HL-60 (cell line): ENCODE measurements around the gene PARVB.

Experiments
- CTCF ChIP-seq: IDR thresholded peaks from one replicate; pipeline ENCODE4 v1.5.1; 2011; ENCODE audit warnings: low read length, control low read depth, inconsistent platforms; ENCODE audit not compliant: insufficient read depth
- GABPA ChIP-seq: IDR thresholded peaks from 2 replicates; pipeline ENCODE4 v1.6.1; 2012; ENCODE audit warnings: low read depth
- SPI1 ChIP-seq: IDR thresholded peaks from 2 replicates; pipeline ENCODE4 v1.6.1; 2012; ENCODE audit warnings: low read depth, mild to moderate bottlenecking, borderline replicate concordance

- TF ChIP-seq CTCF (no peak), GABPA (no peak), SPI1 (no peak)
Measured at GRCh38 chr22:44218071-44218470, 194.0 kb downstream of the PARVB start.
